H1 (cell line): ENCODE data around the gene GGCX. TPM values are rescaled to one million over a fixed set of nuclear protein-coding genes. Genes with fewer than 3 reads are reported as not detected.

Experiments used
- POLR2AphosphoS5 ChIP-seq: IDR thresholded peaks from 2 replicates; pipeline ENCODE4 v1.6.1; 2011; ENCODE audit warnings: low read depth, low read length
- TAF1 ChIP-seq: IDR thresholded peaks from 2 replicates; pipeline ENCODE4 v1.6.1; 2011; ENCODE audit warnings: mild to moderate bottlenecking, low read depth, low read length
- TEAD4 ChIP-seq: IDR thresholded peaks from 2 replicates; pipeline ENCODE4 v1.6.1; 2012; ENCODE audit warnings: low read depth, low read length, inconsistent platforms, mixed read lengths
- polyA plus RNA-seq, 7 experiments: library from polyadenylated mRNA; depleted of rRNA in 3 of 7; stranded (reverse) in 5 of 7; unstranded in 2 of 7; fragments of >200 nt in 5 of 7; fragments of 200-250 nt in 2 of 7; gene quantifications; 1 replicate in 5 of 7; 2 replicates in 1 of 7; 4 replicates in 1 of 7; pipeline versions ENCODE4 v1.2.1 to v1.2.3, GENCODE V29; 2011 to 2013; ENCODE audit warnings: missing spikeins in 2 of 7, mixed read lengths in 2 of 7
- total RNA-seq: library from RNA; stranded (reverse); fragmentation: NEBNext Ultra II Directional; extraction: Animal tissue kit (Norgen Biotek cat#: 25700); gene quantifications from 2 replicates; pipeline ENCODE4 v1.2.1, GENCODE V29; 2021
- TF ChIP-seq, protein P1 (sequence below): IDR thresholded peaks from 2 replicates; pipeline ENCODE4 v1.6.1; 2011; ENCODE audit warnings: low read depth, mild to moderate bottlenecking, low read length; ENCODE audit not compliant: insufficient read depth

The GGCX gene
- total and polyA plus RNA-seq, 2 of the 8 experiments (the other 6 are each of a cell fraction or from before 2014, with no cell fraction given), result 29.4 to 33.8 TPM

DNA sequence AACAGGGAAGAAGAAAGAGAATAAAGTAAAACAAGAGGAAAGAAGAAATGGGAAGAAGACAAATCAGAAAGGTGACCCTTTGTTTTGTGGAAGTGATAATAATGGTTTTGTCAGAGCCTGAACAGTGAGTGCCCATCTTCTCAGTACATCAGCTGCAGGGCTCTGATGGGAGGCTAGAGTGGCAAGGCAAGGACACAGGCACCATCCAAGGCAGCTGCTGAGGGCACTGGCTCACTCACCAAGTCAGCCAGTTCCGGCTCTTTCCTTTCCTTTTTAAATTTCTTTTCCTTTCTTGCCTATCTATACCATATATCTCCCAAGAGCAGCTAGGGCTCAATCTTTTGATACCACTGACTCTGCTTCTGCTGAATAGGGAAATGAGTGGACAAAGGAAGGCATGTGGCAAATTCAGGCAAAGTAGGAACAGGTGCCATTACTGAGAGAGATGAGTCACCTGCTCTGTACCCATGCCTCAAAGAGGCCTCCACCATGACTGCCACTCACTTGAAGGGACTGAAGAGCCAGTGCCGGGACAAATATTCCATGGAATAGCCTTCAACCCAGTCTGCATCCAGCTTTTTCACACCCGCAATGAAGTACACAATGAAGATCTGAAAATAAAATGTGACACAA is 6.2 kb downstream of the GGCX start (continued):
- TF ChIP-seq TEAD4 (no peak), POLR2AphosphoS5 (no peak), TAF1 (no peak)
- TF ChIP-seq, protein P1, sequence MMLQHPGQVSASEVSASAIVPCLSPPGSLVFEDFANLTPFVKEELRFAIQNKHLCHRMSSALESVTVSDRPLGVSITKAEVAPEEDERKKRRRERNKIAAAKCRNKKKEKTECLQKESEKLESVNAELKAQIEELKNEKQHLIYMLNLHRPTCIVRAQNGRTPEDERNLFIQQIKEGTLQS, result no peak
